ENCODE data around the gene LLGL2.

DNA sequence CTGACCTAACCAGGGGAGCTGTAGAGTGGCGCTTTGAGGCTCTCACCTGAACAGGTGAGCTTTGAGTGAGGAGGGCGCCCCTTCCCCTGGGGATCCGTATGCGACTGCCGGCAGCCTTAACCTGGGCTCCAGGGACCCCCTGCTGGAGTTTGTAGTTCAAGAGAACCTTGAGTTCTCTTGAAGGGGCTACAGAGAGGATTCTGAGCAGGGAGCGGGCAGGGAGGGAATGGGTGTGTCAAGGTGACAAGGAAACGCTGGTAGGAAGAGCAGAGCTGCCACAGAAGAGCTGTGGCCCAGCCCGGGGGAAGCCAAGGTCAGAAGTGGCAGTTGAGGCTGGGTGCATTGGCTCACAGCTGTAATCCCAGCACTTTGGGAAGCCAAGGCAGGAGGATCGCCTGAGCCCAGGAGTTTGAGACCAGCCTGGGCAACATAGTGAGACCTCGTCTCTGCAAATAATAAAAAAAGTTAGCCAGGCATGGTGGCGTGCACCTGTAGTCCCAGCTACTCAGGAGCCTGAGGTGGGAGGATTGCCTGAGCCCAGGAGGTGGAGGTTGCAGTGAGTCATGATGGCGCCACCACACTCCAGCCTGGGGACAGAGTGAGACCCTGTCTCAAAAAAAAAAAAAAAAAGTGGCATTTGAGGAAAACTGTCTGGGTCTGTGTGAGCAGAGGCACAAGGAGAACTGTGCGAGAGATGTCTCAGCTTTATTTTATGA lies 1.2 kb downstream of the LLGL2 start:
- TF ChIP-seq, protein P1, sequence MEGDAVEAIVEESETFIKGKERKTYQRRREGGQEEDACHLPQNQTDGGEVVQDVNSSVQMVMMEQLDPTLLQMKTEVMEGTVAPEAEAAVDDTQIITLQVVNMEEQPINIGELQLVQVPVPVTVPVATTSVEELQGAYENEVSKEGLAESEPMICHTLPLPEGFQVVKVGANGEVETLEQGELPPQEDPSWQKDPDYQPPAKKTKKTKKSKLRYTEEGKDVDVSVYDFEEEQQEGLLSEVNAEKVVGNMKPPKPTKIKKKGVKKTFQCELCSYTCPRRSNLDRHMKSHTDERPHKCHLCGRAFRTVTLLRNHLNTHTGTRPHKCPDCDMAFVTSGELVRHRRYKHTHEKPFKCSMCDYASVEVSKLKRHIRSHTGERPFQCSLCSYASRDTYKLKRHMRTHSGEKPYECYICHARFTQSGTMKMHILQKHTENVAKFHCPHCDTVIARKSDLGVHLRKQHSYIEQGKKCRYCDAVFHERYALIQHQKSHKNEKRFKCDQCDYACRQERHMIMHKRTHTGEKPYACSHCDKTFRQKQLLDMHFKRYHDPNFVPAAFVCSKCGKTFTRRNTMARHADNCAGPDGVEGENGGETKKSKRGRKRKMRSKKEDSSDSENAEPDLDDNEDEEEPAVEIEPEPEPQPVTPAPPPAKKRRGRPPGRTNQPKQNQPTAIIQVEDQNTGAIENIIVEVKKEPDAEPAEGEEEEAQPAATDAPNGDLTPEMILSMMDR (IDR thresholded peaks at IDR 0.05), result no peak
- TF ChIP-seq EZH2 (IDR thresholded peaks at IDR 0.05), result no peak
- TF ChIP-seq EZH2phosphoT487 (IDR thresholded peaks at IDR 0.05), result no peak

Data from neural progenitor cell (in vitro differentiated cells).